Fibroblast of the aortic adventitia (primary cell): ENCODE data around the gene UTF1. TPM values are rescaled to one million over a fixed set of nuclear protein-coding genes. Genes with fewer than 3 reads are reported as not detected.

Experiments used
- DNase-seq: peaks from one replicate; pipeline ENCODE4 v3.0.0-alpha.2; 2010; ENCODE audit warnings: low read depth
- H3K4me3 ChIP-seq: 2 replicates; pipeline ENCODE4 v1.5.1; 2011; ENCODE audit warnings: low read depth, mild to moderate bottlenecking, control low read depth, low read length, moderate library complexity
- CTCF ChIP-seq: IDR thresholded peaks from 2 replicates; pipeline ENCODE4 v1.5.1; 2011; ENCODE audit warnings: mild to moderate bottlenecking, low read length, control low read depth, inconsistent platforms; ENCODE audit not compliant: insufficient read depth
- total RNA-seq: library from RNA; depleted of rRNA; stranded (reverse); fragments of >200 nt; gene quantifications from 2 replicates; pipeline ENCODE4 v1.2.3, GENCODE V29; 2012; ENCODE audit warnings: low replicate concordance

UTF1 gene
- total RNA-seq, 1 donor: not detected

GRCh38 chr10:133267293-133267692 is 37.3 kb downstream of the UTF1 start:
- no peak overlapping the region for H3K4me3 ChIP-seq
- DNase-seq: no peak
- no peak for TF ChIP-seq CTCF

GRCh38 chr10:133267829-133268228 is 37.8 kb downstream of the UTF1 start:
- H3K4me3 ChIP-seq: no peak overlapping the region
- TF ChIP-seq CTCF: no peak
- DNase-seq: no peak

GRCh38 chr10:133268532-133268931 is 38.5 kb downstream of the UTF1 start:
- no peak overlapping the region for H3K4me3 ChIP-seq
- no peak for DNase-seq
- TF ChIP-seq CTCF: no peak

- no peak for DNase-seq
- H3K4me3 ChIP-seq: no peak overlapping the region
- no peak for TF ChIP-seq CTCF
Observed at GRCh38 chr10:133269367-133269766, 39.4 kb downstream of the UTF1 start.

GRCh38 chr10:133270204-133270603 is 40.2 kb downstream of the UTF1 start:
- DNase-seq: no peak
- no peak overlapping the region for H3K4me3 ChIP-seq
- no peak for TF ChIP-seq CTCF

GRCh38 chr10:133270773-133271297 is 40.8 kb downstream of the UTF1 start:
- DNase-seq: no peak
- H3K4me3 ChIP-seq: no peak overlapping the region
- no peak for TF ChIP-seq CTCF
